IPS-15b (cell line): Measurements from ENCODE around the gene CADM2.
"Not testable (repeated sequence)": the region's sequence is repeated elsewhere in the genome, so short reads cannot be mapped to it uniquely, and the experiment has no call there.

Experiments used
- H3K27me3 ChIP-seq: one replicate; pipeline ENCODE4 v1.6.1; 2013; ENCODE audit warnings: low read length; ENCODE audit not compliant: control insufficient read depth, insufficient read depth
- H3K36me3 ChIP-seq: one replicate; pipeline ENCODE4 v1.6.1; 2013; ENCODE audit warnings: low read length; ENCODE audit not compliant: control insufficient read depth, insufficient read depth
- H3K4me1 ChIP-seq: one replicate; pipeline ENCODE4 v1.6.1; 2013; ENCODE audit warnings: mild to moderate bottlenecking, low read length; ENCODE audit not compliant: control insufficient read depth, insufficient read depth
- H3K4me3 ChIP-seq: one replicate; pipeline ENCODE4 v1.5.1; 2013; ENCODE audit warnings: low read depth, low read length
- H3K9ac ChIP-seq: one replicate; pipeline ENCODE4 v1.6.1; 2013; ENCODE audit warnings: low read depth, mild to moderate bottlenecking, low read length
- H3K9me3 ChIP-seq: one replicate; pipeline ENCODE4 v1.6.1; 2013; ENCODE audit warnings: mild to moderate bottlenecking, low read length; ENCODE audit not compliant: control insufficient read depth, insufficient read depth

CADM2 gene

DNA sequence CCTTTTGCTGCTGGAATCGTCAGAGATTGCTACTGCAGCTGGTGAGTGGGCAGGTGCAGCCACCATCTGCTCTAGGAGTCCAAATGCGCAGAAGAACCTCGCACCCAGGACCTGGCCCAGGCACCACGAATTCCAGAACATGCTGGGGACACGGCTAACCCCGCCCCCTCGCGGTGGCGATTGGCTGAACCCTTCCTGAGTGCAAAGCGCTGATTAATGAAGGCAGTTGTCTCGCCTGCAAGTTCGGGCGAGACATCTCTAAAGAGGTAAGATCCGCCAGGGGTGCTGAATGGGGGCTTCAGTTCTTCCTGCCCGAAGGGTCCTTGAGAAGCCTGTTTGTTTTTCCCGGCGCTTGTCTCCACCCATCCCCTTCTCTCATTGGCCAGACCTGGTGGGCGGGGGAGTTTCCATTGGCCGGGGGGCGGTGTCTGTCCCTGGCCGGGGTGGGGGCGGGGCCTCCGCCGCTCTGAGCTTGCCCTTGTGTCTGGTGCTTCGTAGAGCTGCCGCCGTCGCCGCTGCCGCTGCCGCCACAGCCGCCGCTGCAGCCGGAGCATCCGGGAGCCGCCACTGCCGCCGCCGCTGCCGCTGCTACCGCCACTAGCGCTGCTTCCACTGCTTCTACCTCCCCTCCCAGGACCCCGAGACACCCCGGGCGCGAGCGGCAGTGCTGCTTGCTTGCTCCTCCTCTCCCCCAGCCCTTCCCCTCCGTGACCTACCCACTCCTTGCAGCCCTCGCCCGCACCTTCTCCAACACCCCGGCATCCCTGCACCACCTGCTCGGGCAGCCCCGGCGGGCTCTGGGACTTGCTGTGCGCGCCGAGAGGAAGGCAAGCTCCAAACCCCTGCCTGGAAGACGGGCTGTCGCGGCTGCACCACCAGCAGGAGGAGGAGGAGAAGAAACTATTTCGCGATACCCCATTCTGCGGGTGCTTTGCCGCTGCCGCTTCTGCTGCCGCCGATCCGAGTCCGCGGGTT lies at the start of gene CADM2:
Gene CADM2 (plus strand): TSS at position 495 of the 975 bp plus-strand sequence.
- peaks cover 11% of the 10 kb centered on the region for H3K27me3 ChIP-seq
- H3K9ac ChIP-seq = peak within 1 kb of the TSS; percentile 73
- peak within 1 kb of the TSS; percentile 84 for H3K4me3 ChIP-seq
- no peaks in the 10 kb centered on the region for H3K9me3 ChIP-seq
- H3K4me1 ChIP-seq = peaks cover 9% of the 10 kb centered on the region
- no peaks in the 10 kb centered on the region for H3K36me3 ChIP-seq

DNA sequence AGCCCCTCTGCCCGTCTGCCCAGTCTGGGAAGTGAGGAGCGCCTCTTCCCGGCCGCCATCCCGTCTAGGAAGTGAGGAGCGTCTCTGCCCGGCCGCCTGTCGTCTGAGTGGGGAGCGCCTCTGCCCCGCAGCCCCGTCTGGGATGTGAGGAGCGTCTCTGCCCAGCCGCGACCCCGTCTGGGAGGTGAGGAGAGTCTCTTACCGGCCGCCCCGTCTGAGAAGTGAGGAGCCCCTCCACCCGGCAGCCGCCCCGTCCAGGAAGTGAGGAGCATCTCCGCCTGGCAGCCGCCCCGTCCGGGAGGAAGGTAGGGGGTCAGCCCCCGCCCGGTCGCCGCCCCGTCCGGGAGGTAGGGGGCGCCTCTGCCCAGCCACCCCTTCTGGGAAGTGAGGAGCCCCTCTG lies 40.2 kb upstream of the CADM2 start:
- H3K4me3 ChIP-seq, H3K9me3 ChIP-seq, H3K9ac ChIP-seq, H3K4me1 ChIP-seq, H3K36me3 ChIP-seq, H3K27me3 ChIP-seq: not testable (repeated sequence)

DNA sequence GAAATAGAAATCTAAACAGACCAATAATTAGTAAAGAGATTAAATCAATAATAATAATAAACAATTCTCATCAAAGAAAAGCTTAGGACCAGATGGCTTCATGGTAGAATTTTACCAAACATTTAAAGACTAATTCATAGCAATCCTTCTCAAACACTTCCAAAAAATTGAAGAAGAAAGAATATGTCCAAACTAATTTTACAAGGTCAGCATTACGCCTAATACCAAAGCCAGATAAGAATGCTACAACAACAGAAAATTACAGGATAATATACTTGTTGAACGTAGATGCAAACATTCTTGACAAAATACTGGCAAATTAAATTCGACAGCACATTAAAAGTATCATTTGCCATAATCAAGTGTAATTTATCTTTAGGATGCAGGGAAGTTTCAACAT lies 36.1 kb upstream of the CADM2 start:
- Histone ChIP-seq H3K4me1 (no peaks in the 10 kb centered on the region), H3K4me3 (no peak overlapping the region), H3K36me3 (no peaks in the 10 kb centered on the region), H3K27me3 (no peaks in the 10 kb centered on the region), H3K9me3 (no peaks in the 10 kb centered on the region), H3K9ac (no peak overlapping the region)

DNA sequence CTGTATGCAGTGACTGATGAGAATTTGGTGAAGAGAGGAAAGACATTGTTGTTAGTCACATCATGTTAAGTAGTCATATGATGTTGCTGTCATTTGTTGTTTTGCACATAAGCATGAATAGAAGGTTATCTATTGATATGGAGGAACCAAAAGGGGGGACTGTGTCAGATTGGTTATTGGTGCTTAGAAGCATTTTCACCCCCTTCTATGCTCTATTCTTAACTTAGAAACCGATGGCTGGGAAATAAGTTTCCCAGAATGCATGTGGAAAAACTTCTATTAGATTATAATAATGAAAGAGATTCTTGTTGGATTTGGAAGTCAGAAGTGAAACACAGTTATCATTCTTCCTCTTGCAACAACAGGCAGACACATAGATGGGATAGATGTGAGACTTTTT lies 33.2 kb upstream of the CADM2 start:
- Histone ChIP-seq H3K27me3 (no peaks in the 10 kb centered on the region), H3K9ac (no peak overlapping the region), H3K4me3 (no peak overlapping the region), H3K9me3 (no peaks in the 10 kb centered on the region), H3K36me3 (no peaks in the 10 kb centered on the region), H3K4me1 (no peaks in the 10 kb centered on the region)

DNA sequence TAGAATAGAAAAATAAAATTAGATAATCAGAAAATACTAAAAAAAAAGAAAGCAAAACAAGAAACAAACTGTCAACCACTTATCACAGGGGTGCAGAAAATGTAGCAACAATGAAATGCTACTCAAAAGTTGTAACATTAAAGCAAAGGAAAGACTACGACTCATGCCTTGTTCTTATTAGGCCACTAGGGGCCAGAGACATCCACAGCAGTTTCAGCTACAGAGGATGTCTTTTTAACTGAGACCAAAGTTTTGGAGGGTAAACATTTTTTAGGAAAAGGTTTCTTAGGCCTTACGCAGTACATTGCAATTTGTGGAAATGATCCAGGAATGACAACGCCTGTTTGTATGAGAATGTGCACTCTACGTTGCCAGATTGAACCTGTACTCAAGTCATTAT lies 15.4 kb upstream of the CADM2 start:
- Histone ChIP-seq H3K9me3 (no peaks in the 10 kb centered on the region), H3K9ac (no peak overlapping the region), H3K4me3 (no peak overlapping the region), H3K4me1 (no peaks in the 10 kb centered on the region), H3K27me3 (no peaks in the 10 kb centered on the region), H3K36me3 (no peaks in the 10 kb centered on the region)

DNA sequence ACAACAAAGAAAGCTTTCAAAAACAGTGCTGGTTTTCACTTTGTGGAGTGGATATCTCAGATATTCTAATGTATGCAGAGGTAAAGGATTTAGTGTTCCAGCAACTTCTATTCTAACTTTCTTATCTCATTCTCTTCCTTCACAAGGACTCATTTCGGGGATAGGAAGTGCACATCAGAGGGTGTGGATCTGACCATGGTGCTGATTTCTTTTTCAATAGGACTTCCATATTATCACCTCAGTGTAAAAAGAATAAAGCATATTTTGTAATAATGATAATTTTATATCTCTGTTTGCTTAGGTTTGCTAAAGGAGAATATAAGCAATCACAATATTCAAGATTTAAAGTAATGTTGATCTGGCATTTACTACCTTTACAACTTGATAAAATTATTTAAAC lies 12.5 kb upstream of the CADM2 start:
- Histone ChIP-seq H3K4me3 (no peak overlapping the region), H3K4me1 (no peaks in the 10 kb centered on the region), H3K27me3 (no peaks in the 10 kb centered on the region), H3K9me3 (no peaks in the 10 kb centered on the region), H3K9ac (no peak overlapping the region), H3K36me3 (no peaks in the 10 kb centered on the region)

DNA sequence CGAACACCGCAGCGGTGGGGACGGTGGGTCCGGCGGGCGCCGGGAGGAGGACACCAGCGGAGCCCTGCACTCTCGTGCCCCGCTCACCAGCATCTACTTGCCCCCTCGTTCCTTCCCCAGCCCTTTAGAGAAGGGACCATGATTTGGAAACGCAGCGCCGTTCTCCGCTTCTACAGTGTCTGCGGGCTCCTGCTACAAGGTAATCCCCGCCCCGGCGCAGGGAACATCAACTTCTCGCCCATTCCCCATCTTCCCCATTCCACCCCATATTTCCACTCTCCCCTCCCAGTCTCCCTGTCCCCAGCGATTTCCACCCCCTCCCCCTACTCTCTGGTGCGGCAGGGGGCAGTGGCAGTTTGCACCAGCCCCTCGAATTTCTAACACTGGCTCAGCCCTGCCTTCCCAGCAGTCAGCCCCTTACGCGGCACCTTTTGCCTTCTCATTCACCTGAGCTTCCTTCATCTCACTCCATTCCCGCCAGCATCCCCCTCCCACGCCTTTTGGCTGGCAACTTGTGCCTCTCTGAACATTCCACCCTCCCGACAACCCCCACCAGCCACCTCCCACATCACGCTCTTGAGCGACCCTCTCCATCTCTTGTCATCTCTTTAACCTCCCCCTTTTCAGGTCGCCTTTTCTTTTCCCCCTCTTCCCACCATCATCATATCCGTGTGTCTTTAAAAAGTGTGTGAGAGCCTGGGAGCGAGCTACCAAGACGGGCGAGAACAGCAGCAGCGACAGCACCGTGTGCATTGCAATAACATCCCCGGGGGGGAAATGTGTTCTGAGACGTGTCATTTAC lies 882 bp downstream of the CADM2 start:
- Histone ChIP-seq H3K9me3 (no peaks in the 10 kb centered on the region), H3K36me3 (no peaks in the 10 kb centered on the region), H3K4me1 (peaks cover 9% of the 10 kb centered on the region), H3K9ac (peak overlapping the region; percentile 73), H3K27me3 (peaks cover 11% of the 10 kb centered on the region), H3K4me3 (peak overlapping the region; percentile 84)

DNA sequence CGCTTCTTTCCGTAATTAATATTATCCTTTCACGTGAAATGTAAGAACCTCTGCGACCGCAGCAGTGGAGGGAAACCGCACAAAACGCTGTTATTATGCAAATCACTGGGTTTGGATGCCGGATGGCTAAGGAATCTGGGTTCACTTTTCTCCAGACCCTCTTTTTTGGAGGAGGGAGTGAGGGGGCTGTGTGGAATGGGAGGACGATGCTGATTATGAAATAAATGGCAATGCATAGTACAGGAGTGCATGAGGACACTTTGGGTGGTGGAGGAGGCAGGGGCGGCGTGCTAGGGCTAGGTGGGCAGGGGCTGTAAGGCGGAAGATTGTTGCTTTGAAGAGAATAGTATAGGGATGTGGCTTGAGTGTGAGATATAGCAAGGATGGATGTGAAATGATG lies 1.8 kb downstream of the CADM2 start:
- Histone ChIP-seq H3K27me3 (peaks cover 11% of the 10 kb centered on the region), H3K9me3 (no peaks in the 10 kb centered on the region), H3K36me3 (no peaks in the 10 kb centered on the region), H3K4me1 (peaks cover 14% of the 10 kb centered on the region), H3K9ac (no peak overlapping the region), H3K4me3 (peak overlapping the region; percentile 84)

DNA sequence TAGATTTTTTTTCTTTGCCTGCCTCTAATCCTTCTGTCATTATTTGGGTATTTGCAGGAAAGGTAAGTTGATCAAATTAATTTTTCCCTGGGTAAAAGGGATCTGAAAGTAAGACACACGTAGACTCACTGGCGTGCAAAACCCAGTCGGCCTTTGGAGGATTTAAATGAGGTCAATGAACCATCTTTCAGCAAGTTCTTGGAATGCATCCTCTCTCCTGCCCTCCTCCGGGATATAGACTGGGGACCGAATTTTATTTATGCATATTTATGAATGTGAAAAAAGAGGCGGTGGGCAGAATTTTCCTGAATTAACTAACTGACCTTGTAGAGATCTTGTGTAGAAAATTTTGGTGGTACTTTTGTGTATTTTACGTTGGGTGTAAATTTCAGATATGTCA lies 2.2 kb downstream of the CADM2 start:
- Histone ChIP-seq H3K4me3 (peak overlapping the region; percentile 84), H3K9ac (no peak overlapping the region), H3K4me1 (peaks cover 18% of the 10 kb centered on the region), H3K27me3 (peaks cover 11% of the 10 kb centered on the region), H3K36me3 (no peaks in the 10 kb centered on the region), H3K9me3 (no peaks in the 10 kb centered on the region)

DNA sequence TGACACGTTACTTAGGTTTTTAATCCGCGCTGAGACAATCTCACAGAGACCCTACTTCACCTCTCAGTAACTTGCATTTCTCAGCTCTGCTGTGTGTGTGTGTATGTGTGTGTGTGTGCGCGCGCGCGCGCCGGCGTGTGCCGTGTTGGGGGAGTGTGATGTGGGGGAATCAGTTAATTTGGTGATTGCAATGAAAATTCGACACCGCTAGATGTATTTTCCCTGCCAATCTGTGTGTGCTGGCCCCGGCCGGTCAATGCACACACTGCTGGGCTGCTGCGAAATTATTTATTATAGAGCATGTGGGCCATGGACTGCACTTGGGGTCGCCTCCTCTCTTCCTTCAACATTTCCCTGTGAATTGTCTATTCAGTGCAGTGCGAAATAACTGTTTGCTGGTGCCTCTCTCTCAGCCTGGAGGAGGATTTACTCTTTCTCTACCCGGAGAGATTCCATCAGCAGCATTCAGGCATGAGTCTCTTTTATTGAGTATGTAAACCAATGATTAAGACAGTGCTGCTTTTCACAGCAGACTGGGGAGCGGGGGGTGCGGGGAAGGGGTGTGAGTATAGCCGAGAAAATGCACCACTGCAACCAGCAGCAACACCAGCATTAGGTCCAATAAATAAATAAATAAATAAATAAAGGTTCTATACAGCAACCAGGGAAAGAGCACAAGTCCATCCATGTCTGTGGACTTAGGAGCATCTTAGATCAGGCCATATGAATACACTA lies 2.9 kb downstream of the CADM2 start:
- Histone ChIP-seq H3K27me3 (peaks cover 11% of the 10 kb centered on the region), H3K4me3 (peak overlapping the region; percentile 84), H3K9ac (no peak overlapping the region), H3K4me1 (peaks cover 21% of the 10 kb centered on the region), H3K9me3 (no peaks in the 10 kb centered on the region), H3K36me3 (no peaks in the 10 kb centered on the region)

DNA sequence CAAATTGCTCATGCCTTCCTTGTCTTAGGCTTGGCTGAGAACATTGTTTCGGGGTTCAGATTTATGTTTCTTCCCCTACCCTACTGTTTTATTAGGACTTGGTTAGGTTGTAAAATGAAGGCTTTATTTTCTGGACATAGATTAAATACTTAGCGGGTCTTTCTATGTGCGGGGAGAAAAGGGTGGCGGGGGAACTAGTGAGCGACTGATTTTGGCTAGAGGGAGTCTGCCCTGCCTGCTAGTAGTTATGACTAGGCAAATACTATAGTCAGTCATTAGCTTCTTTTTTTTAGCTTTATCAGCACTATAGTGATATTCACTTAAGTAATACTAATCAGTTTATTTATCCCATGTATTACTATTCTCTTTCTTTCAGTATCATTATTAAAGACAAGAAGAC lies 3.6 kb downstream of the CADM2 start:
- Histone ChIP-seq H3K27me3 (peaks cover 11% of the 10 kb centered on the region), H3K9me3 (no peaks in the 10 kb centered on the region), H3K4me3 (no peak overlapping the region), H3K4me1 (peaks cover 24% of the 10 kb centered on the region), H3K9ac (no peak overlapping the region), H3K36me3 (no peaks in the 10 kb centered on the region)
